Dendritic cell treated with granulocyte-macrophage colony-stimulating factor and Interleukin-4, amounts not matched to agents 40 ng/mL and 50 ng/mL, for 4 days (primary cell): ENCODE measurements around the gene TAF11L9.
"Not testable (repeated sequence)": the region's sequence is repeated elsewhere in the genome, so short reads cannot be mapped to it uniquely, and the experiment has no call there.

Experiments
- H3K27ac Mint-ChIP-seq: one replicate; pipeline ENCODE4 v1.8.0; 2022; ENCODE audit warnings: mild to moderate bottlenecking, mixed read lengths
- H3K27me3 Mint-ChIP-seq: one replicate; pipeline ENCODE4 v1.8.0; 2022; ENCODE audit warnings: mild to moderate bottlenecking, mixed read lengths
- H3K36me3 Mint-ChIP-seq: one replicate; pipeline ENCODE4 v1.8.0; 2022; ENCODE audit warnings: low read depth, mixed read lengths
- H3K4me1 Mint-ChIP-seq: one replicate; pipeline ENCODE4 v1.8.0; 2022; ENCODE audit warnings: low read depth, mixed read lengths
- H3K4me3 Mint-ChIP-seq: one replicate; pipeline ENCODE4 v1.8.0; 2022; ENCODE audit warnings: mild to moderate bottlenecking, moderate library complexity, mixed read lengths
- H3K9me3 Mint-ChIP-seq: one replicate; pipeline ENCODE4 v1.8.0; 2022; ENCODE audit warnings: mixed read lengths
- intact Hi-C: fragments of 100-400 bp; cut with micrococcal nuclease; formaldehyde crosslinking; loops from one replicate; pipeline ENCODE4 v1.15.0; 2022

Gene TAF11L9

DNA sequence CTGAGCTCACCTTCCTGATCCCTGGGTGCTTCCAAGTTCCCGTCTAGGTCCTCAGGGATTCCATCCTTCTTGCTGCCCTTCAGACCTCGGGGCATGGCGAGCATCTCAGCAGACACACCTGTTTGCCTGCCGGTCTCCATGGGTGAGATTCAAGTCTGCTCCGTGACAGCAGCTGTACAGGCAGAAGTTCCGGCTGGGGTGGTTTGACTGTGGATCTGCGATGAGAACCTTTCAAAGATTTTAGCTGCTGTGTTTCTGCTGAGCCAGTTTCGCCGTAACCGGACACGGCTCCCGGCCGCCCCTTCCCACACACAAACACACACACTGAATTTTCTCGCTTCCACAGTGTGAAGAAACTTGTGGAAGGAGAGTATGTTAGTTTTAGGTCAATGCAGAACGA, at the start of gene TAF11L9:
TAF11L9 (minus strand) TSS at position 140 of the 400 bp plus-strand sequence.
- H3K4me3 Mint-ChIP-seq, H3K27ac Mint-ChIP-seq, H3K9me3 Mint-ChIP-seq, H3K36me3 Mint-ChIP-seq, H3K4me1 Mint-ChIP-seq, intact Hi-C loops, H3K27me3 Mint-ChIP-seq: not testable (repeated sequence)

DNA sequence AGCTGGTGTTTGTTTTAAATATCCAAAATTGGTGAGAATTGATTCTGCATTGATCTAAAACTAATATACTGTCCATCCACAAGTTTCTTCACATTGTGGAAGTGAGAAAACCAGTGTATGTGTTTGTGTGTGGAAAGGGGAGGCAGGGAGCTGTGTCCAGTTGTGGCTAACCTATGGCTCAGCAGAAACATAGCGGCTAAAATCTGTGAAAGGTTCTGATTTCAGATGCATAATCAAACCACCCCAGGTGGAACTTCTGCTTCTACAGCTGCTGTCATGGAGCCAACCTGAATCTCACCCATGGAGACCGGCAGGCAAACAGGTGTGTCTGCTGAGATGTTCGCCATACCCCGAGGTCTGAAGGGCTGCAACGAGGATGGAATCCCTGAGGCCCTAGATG, 40.0 kb upstream of the TAF11L9 start, which contains the start of gene TAF11L14:
TAF11L14 (plus strand) TSS at position 301 of the 400 bp plus-strand sequence.
- H3K9me3 Mint-ChIP-seq, result peaks cover 17% of the 10 kb centered on the region
- H3K36me3 Mint-ChIP-seq, result no peaks in the 10 kb centered on the region
- no peak within 1 kb of the TSS for H3K27ac Mint-ChIP-seq
- no peaks in the 10 kb centered on the region for H3K4me1 Mint-ChIP-seq
- H3K27me3 Mint-ChIP-seq, result no peaks in the 10 kb centered on the region
- no peak within 1 kb of the TSS for H3K4me3 Mint-ChIP-seq
- intact Hi-C loops, result no loop called here

DNA sequence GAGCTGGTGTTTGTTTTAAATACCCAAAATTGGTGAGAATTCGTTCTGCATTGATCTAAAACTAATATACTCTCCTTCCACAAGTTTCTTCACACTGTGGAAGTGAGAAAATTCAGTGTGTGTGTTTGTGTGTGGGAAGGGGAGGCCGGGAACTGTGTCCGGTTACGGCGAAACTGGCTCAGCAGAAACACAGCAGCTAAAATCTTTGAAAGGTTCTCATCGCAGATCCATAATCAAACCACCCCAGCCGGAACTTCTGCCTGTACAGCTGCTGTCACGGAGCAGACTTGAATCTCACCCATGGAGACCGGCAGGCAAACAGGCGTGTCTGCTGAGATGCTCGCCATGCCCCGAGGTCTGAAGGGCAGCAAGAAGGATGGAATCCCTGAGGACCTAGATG, 37.6 kb upstream of the TAF11L9 start, which contains the start of gene TAF11L13:
TAF11L13 (plus strand) TSS at position 301 of the 400 bp plus-strand sequence.
- H3K27ac Mint-ChIP-seq, H3K4me1 Mint-ChIP-seq, H3K4me3 Mint-ChIP-seq, H3K36me3 Mint-ChIP-seq, H3K27me3 Mint-ChIP-seq, intact Hi-C loops: not testable (repeated sequence)
- peaks cover 17% of the 10 kb centered on the region for H3K9me3 Mint-ChIP-seq

DNA sequence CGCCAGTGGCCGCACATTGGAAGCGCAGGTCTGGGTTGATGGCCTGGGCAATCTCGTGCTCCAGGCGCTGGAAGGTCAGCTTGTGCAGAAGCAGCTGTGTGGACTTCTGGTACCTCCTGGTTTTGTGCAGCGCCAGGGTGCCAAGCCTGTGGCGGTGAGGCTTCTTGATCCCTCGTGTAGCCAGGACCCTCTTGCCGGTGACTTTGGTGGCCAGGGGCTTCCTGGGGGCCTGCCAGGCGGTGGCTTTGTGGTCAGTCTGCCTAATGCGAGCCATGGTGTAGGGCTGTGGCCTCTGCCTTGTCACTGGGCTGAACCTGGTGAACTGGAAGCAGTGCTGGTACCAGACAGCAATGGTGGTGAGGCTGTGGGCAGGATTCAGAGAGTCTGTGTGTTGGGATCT, 31.5 kb upstream of the TAF11L9 start:
- Mint-ChIP-seq H3K27ac (no peak overlapping the region), H3K36me3 (no peaks in the 10 kb centered on the region), H3K27me3 (no peaks in the 10 kb centered on the region), H3K4me3 (no peak overlapping the region), H3K9me3 (peaks cover 19% of the 10 kb centered on the region), H3K4me1 (no peaks in the 10 kb centered on the region)
- intact Hi-C loops, result no loop called here

DNA sequence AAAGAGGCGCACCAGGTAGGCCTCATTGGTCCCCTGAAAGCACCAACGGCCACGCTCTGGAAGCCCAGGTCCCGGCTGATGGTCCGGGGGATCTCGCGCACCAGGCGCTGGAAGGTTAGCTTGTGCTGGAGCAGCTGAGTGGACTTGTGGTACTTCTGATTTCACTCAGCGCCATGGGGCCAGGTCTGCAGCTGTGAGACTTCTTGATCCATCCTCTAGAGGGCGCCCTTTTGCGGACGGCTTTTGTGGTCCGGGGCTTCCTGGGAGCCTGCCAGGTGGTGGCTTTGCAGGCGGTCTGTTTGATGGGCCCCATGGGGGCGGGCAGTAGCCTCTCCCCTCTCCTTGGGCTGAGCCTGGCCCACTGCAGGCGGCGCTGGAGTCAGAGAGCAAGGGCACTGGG, 26.4 kb upstream of the TAF11L9 start:
- peaks cover 27% of the 10 kb centered on the region for H3K9me3 Mint-ChIP-seq
- H3K36me3 Mint-ChIP-seq, result no peaks in the 10 kb centered on the region
- H3K27ac Mint-ChIP-seq, result no peak overlapping the region
- H3K27me3 Mint-ChIP-seq, result no peaks in the 10 kb centered on the region
- intact Hi-C loops, result no loop called here
- no peaks in the 10 kb centered on the region for H3K4me1 Mint-ChIP-seq
- H3K4me3 Mint-ChIP-seq, result no peak overlapping the region

DNA sequence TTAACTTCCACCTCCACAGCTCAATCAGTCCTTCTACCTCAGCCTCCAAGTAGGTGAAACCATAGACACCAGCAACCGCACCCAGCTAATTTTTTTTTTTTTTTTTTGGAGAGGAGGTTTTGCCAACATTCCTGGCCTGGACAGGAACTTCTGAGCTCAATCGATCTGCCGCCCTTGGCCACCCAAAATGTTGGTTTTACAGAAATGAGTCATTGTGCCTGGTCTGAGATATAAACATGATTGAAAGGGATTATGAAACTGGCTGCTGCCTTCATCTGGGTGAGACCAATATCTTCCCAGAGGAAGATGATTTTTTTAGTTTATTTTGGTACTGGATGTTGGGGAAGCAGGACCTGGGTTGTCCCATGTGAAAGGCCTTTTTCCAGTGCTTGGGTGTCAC, 25.2 kb upstream of the TAF11L9 start:
- H3K27ac Mint-ChIP-seq, result no peak overlapping the region
- intact Hi-C loops, result no loop called here
- H3K36me3 Mint-ChIP-seq, result no peaks in the 10 kb centered on the region
- H3K4me3 Mint-ChIP-seq, result no peak overlapping the region
- H3K9me3 Mint-ChIP-seq, result peaks cover 36% of the 10 kb centered on the region
- H3K27me3 Mint-ChIP-seq, result no peaks in the 10 kb centered on the region
- no peaks in the 10 kb centered on the region for H3K4me1 Mint-ChIP-seq

DNA sequence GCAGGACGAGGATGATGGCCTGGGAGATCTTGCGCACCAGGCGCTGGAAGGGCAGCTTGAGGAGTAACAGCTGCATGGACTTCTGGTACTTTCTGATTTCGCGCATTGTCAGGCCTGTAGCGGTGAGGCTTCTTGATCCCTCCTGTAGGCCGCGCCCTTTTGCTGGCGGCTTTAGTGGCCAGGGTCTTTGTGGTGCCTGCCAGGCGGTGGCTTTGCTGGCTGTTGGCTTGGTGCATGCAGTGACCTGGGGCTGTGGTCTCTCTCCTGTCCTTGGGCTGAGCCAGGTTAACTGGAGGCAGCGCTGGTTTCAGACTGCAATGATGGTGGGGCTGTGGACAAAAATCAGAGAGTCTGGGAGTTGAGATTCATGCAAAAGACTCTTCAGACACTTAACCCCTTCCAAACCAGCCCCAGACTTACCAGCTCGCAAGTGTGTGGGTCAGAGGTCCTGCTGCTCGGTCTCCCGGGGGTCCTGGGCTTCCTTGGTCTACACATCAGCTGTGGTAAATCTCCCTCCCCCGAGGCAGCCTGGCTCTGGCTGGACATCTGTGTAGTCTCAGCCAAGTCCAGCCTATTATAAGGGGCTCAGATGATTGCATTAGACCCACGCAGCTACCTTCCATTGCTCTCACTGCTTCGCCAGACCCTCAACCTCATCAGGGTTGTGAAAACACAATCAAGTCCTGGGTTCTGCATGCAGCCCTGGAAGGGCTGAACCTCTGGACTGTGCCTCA, 20.8 kb upstream of the TAF11L9 start:
- no peaks in the 10 kb centered on the region for H3K36me3 Mint-ChIP-seq
- H3K9me3 Mint-ChIP-seq, result peaks cover 16% of the 10 kb centered on the region
- H3K4me1 Mint-ChIP-seq, result no peaks in the 10 kb centered on the region
- intact Hi-C loops, result no loop called here
- no peak overlapping the region for H3K4me3 Mint-ChIP-seq
- H3K27me3 Mint-ChIP-seq, result no peaks in the 10 kb centered on the region
- no peak overlapping the region for H3K27ac Mint-ChIP-seq

DNA sequence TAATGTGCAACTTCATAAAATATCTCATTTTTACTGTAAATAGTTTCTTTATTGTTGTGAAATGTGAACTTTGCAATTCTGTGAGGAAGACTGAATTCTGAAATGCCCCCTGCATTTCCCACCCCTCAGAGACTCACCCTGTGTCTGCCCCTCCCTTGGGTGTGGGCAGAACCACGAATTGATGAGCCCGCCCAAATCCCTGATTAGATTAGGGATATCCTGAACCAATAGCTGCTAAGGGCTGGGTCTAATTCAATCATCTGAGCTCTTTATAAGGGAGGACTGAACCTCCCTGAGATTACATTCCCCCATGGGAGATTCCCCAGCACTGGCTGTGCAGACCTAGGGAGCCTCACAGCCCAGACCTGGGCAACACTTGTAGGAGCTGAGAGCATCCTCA, 15.9 kb upstream of the TAF11L9 start, which contains the start of gene TAF11L12:
TAF11L12 (plus strand) TSS at position 301 of the 400 bp plus-strand sequence.
- H3K4me1 Mint-ChIP-seq, intact Hi-C loops, H3K27me3 Mint-ChIP-seq, H3K9me3 Mint-ChIP-seq, H3K27ac Mint-ChIP-seq, H3K36me3 Mint-ChIP-seq, H3K4me3 Mint-ChIP-seq: not testable (repeated sequence)

DNA sequence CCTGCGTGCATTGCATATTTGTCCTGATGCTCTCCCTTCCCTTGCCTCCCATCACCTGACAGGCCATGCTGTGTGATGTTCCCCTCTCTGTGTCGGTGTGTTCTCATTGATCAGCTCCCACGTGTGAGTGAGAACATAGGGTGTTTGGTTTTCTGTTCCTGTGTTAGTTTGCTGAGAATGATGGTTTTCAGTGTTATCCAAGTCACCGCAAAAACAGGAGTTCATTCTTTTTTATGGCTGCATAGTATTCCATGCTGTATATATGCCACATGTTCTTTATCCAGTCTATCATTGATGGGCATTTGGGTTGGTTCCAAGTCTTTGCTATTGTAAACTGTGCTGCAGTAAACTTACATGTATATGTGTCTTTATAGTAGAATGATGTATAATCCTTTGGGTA, 13.3 kb upstream of the TAF11L9 start:
- H3K9me3 Mint-ChIP-seq, H3K27me3 Mint-ChIP-seq, H3K4me3 Mint-ChIP-seq, H3K36me3 Mint-ChIP-seq, intact Hi-C loops, H3K4me1 Mint-ChIP-seq, H3K27ac Mint-ChIP-seq: not testable (repeated sequence)

DNA sequence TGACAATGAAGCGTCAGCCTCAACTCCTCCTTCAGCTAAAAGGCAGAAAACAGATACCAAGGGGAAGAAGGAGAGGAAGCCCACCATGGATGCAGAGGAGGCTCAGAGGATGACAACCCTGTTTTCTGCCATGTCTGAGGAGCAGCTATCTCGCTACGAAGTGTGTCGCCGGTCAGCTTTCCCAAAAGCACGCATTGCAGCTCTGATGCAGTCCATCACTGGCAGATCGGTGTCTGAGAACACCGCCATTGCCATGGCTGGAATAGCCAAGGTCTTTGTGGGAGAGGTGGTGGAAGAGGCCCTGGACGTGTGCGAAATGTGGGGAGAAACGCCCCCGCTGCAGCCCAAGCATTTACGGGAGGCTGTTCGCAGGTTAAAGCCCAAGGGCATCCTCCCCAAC, 10.8 kb upstream of the TAF11L9 start:
- H3K4me3 Mint-ChIP-seq, result no peak overlapping the region
- H3K27ac Mint-ChIP-seq, result no peak overlapping the region
- no peaks in the 10 kb centered on the region for H3K36me3 Mint-ChIP-seq
- intact Hi-C loops, result no loop called here
- peaks cover under 1% of the 10 kb centered on the region for H3K9me3 Mint-ChIP-seq
- H3K27me3 Mint-ChIP-seq, result no peaks in the 10 kb centered on the region
- no peaks in the 10 kb centered on the region for H3K4me1 Mint-ChIP-seq

DNA sequence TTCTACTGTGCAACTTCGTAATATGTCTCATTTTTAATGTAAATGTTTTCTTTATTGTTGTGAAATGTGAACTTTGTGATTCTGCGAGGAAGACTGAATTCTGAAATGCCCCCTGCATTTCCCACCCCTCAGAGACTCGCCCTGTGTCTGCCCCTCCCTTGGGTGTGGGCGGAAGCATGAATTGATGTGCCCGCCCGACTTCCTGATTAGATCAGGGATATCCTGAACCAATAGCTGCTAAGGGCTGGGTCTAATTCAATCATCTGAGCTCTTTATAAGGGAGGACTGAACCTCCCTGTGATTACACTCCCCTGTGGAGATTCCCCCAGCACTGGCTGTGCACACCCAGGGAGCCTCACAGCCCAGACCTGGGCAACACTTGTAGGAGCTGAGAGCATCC, 9.7 kb upstream of the TAF11L9 start, which contains the start of gene TAF11L11:
TAF11L11 (plus strand) TSS at position 304 of the 400 bp plus-strand sequence.
- peaks cover 11% of the 10 kb centered on the region for H3K9me3 Mint-ChIP-seq
- H3K36me3 Mint-ChIP-seq, intact Hi-C loops, H3K4me3 Mint-ChIP-seq, H3K27me3 Mint-ChIP-seq, H3K4me1 Mint-ChIP-seq, H3K27ac Mint-ChIP-seq: not testable (repeated sequence)

DNA sequence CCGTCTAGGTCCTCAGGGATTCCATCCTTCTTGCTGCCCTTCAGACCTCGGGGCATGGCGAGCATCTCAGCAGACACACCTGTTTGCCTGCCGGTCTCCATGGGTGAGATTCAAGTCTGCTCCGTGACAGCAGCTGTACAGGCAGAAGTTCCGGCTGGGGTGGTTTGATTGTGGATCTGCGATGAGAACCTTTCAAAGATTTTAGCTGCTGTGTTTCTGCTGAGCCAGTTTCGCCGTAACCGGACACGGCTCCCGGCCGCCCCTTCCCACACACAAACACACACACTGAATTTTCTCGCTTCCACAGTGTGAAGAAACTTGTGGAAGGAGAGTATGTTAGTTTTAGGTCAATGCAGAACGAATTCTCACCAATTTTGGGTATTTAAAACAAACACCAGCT, 3.5 kb upstream of the TAF11L9 start, which contains the start of gene TAF11L10:
TAF11L10 (minus strand) TSS at position 101 of the 400 bp plus-strand sequence.
- intact Hi-C loops, H3K4me1 Mint-ChIP-seq, H3K27ac Mint-ChIP-seq, H3K4me3 Mint-ChIP-seq, H3K27me3 Mint-ChIP-seq, H3K36me3 Mint-ChIP-seq: not testable (repeated sequence)
- H3K9me3 Mint-ChIP-seq, result peaks cover 11% of the 10 kb centered on the region

DNA sequence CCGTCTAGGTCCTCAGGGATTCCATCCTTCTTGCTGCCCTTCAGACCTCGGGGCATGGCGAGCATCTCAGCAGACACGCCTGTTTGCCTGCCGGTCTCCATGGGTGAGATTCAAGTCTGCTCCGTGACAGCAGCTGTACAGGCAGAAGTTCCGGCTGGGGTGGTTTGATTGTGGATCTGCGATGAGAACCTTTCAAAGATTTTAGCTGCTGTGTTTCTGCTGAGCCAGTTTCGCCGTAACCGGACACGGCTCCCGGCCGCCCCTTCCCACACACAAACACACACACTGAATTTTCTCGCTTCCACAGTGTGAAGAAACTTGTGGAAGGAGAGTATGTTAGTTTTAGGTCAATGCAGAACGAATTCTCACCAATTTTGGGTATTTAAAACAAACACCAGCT, 3.3 kb downstream of the TAF11L9 start, which contains the start of gene TAF11L8:
TAF11L8 (minus strand) TSS at position 101 of the 400 bp plus-strand sequence.
- H3K4me3 Mint-ChIP-seq, H3K36me3 Mint-ChIP-seq: not testable (repeated sequence)

DNA sequence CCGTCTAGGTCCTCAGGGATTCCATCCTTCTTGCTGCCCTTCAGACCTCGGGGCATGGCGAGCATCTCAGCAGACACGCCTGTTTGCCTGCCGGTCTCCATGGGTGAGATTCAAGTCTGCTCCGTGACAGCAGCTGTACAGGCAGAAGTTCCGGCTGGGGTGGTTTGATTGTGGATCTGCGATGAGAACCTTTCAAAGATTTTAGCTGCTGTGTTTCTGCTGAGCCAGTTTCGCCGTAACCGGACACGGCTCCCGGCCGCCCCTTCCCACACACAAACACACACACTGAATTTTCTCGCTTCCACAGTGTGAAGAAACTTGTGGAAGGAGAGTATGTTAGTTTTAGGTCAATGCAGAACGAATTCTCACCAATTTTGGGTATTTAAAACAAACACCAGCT, 8.5 kb downstream of the TAF11L9 start, which contains the start of gene TAF11L7:
TAF11L7 (minus strand) TSS at position 101 of the 400 bp plus-strand sequence.
- H3K27ac Mint-ChIP-seq, H3K9me3 Mint-ChIP-seq, H3K27me3 Mint-ChIP-seq, H3K4me1 Mint-ChIP-seq, H3K4me3 Mint-ChIP-seq, intact Hi-C loops, H3K36me3 Mint-ChIP-seq: not testable (repeated sequence)

More for the DNA sequence above, 3.3 kb downstream of the TAF11L9 start, which contains the start of gene TAF11L8:
- H3K27ac Mint-ChIP-seq, H3K27me3 Mint-ChIP-seq, H3K4me1 Mint-ChIP-seq, H3K9me3 Mint-ChIP-seq, intact Hi-C loops: not testable (repeated sequence)
